Rectal smooth muscle tissue (tissue), 1 donor: ENCODE data around the gene METTL17.

ENCODE experiments used
- H3K27ac ChIP-seq: one replicate; pipeline ENCODE4 v1.7.0; 2013; ENCODE audit warnings: low read depth, low read length, inconsistent platforms
- H3K27me3 ChIP-seq: one replicate; pipeline ENCODE4 v1.7.0; 2013; ENCODE audit warnings: low read length; ENCODE audit not compliant: control insufficient read depth, insufficient read depth
- H3K36me3 ChIP-seq: one replicate; pipeline ENCODE4 v1.7.0; 2013; ENCODE audit warnings: low read length; ENCODE audit not compliant: control insufficient read depth, insufficient read depth
- H3K4me1 ChIP-seq: one replicate; pipeline ENCODE4 v1.7.0; 2013; ENCODE audit warnings: low read length; ENCODE audit not compliant: control insufficient read depth, insufficient read depth
- H3K4me3 ChIP-seq: one replicate; pipeline ENCODE4 v1.7.0; 2013; ENCODE audit warnings: low read length
- H3K9ac ChIP-seq: one replicate; pipeline ENCODE4 v1.7.0; 2013; ENCODE audit warnings: low read length

Gene METTL17

GRCh38 chr14:21019366-21019765 lies 29.6 kb downstream of the METTL17 start:
- Histone ChIP-seq H3K36me3 (peaks cover 26% of the 10 kb centered on the region), H3K4me1 (no peaks in the 10 kb centered on the region), H3K27me3 (no peaks in the 10 kb centered on the region), H3K27ac (no peak overlapping the region), H3K4me3 (no peak overlapping the region), H3K9ac (no peak overlapping the region)

GRCh38 chr14:21020977-21021545 lies 31.3 kb downstream of the METTL17 start:
- peaks cover 26% of the 10 kb centered on the region for H3K36me3 ChIP-seq
- H3K27me3 ChIP-seq: no peaks in the 10 kb centered on the region
- no peak overlapping the region for H3K4me3 ChIP-seq
- H3K4me1 ChIP-seq: peaks cover 3% of the 10 kb centered on the region
- H3K27ac ChIP-seq: no peak overlapping the region
- H3K9ac ChIP-seq: no peak overlapping the region

- Histone ChIP-seq H3K36me3 (peaks cover 20% of the 10 kb centered on the region), H3K27ac (no peak overlapping the region), H3K27me3 (no peaks in the 10 kb centered on the region), H3K9ac (no peak overlapping the region), H3K4me3 (no peak overlapping the region), H3K4me1 (peaks cover 8% of the 10 kb centered on the region)
Observed at GRCh38 chr14:21022686-21023085, 32.9 kb downstream of the METTL17 start.

GRCh38 chr14:21023174-21023573 lies 33.4 kb downstream of the METTL17 start:
- Histone ChIP-seq H3K4me1 (peaks cover 8% of the 10 kb centered on the region), H3K9ac (no peak overlapping the region), H3K27ac (no peak overlapping the region), H3K36me3 (peaks cover 18% of the 10 kb centered on the region), H3K27me3 (no peaks in the 10 kb centered on the region), H3K4me3 (peak overlapping the region; percentile 87)

- Histone ChIP-seq H3K4me3 (peak overlapping the region; percentile 87), H3K27me3 (no peaks in the 10 kb centered on the region), H3K9ac (peak overlapping the region; percentile 77), H3K4me1 (peaks cover 8% of the 10 kb centered on the region), H3K36me3 (peaks cover 10% of the 10 kb centered on the region), H3K27ac (peak overlapping the region; percentile 89)
Observed at GRCh38 chr14:21023817-21024584, 34.2 kb downstream of the METTL17 start.

GRCh38 chr14:21024585-21025370 lies 35.0 kb downstream of the METTL17 start, which contains the start of gene NDRG2:
Gene NDRG2 (minus strand): TSS chr14:21025061. CDS start chr14:21023315, 1,746 bp downstream.
- peaks cover 8% of the 10 kb centered on the region for H3K4me1 ChIP-seq
- peaks cover 8% of the 10 kb centered on the region for H3K36me3 ChIP-seq
- no peaks in the 10 kb centered on the region for H3K27me3 ChIP-seq
- peak within 1 kb of the TSS; percentile 87 for H3K4me3 ChIP-seq
- H3K27ac ChIP-seq: peak within 1 kb of the TSS; percentile 89
- H3K9ac ChIP-seq: peak within 1 kb of the TSS; percentile 77

- Histone ChIP-seq H3K27me3 (no peaks in the 10 kb centered on the region), H3K9ac (peak overlapping the region; percentile 69), H3K4me3 (peak overlapping the region; percentile 87), H3K36me3 (peaks cover 3% of the 10 kb centered on the region), H3K27ac (peak overlapping the region; percentile 89), H3K4me1 (peaks cover 8% of the 10 kb centered on the region)
Observed at GRCh38 chr14:21025371-21026273, 35.8 kb downstream of the METTL17 start.

- H3K27ac ChIP-seq: peak overlapping the region; percentile 89
- no peaks in the 10 kb centered on the region for H3K27me3 ChIP-seq
- peak overlapping the region; percentile 44 for H3K4me3 ChIP-seq
- H3K4me1 ChIP-seq: peaks cover 8% of the 10 kb centered on the region
- no peaks in the 10 kb centered on the region for H3K36me3 ChIP-seq
- no peak overlapping the region for H3K9ac ChIP-seq
Observed at GRCh38 chr14:21026274-21026987, 36.7 kb downstream of the METTL17 start.

GRCh38 chr14:21026988-21027315 lies 37.2 kb downstream of the METTL17 start:
- Histone ChIP-seq H3K4me3 (no peak overlapping the region), H3K9ac (no peak overlapping the region), H3K27ac (peak overlapping the region; percentile 89), H3K27me3 (no peaks in the 10 kb centered on the region), H3K4me1 (peaks cover 8% of the 10 kb centered on the region), H3K36me3 (no peaks in the 10 kb centered on the region)

GRCh38 chr14:21029917-21030316 lies 40.1 kb downstream of the METTL17 start, which contains the start of gene TPPP2:
Gene TPPP2 (plus strand): TSS chr14:21030217. CDS start chr14:21030582, 365 bp downstream.
- no peak within 1 kb of the TSS for H3K9ac ChIP-seq
- peaks cover 8% of the 10 kb centered on the region for H3K4me1 ChIP-seq
- H3K27ac ChIP-seq: no peak within 1 kb of the TSS
- no peaks in the 10 kb centered on the region for H3K27me3 ChIP-seq
- H3K4me3 ChIP-seq: no peak within 1 kb of the TSS
- no peaks in the 10 kb centered on the region for H3K36me3 ChIP-seq

- Histone ChIP-seq H3K9ac (no peak overlapping the region), H3K36me3 (no peaks in the 10 kb centered on the region), H3K4me1 (peaks cover 8% of the 10 kb centered on the region), H3K4me3 (no peak overlapping the region), H3K27ac (no peak overlapping the region), H3K27me3 (no peaks in the 10 kb centered on the region)
Observed at GRCh38 chr14:21030531-21030930, 40.8 kb downstream of the METTL17 start.
